ENCODE results near the gene PCBP3.

DNA sequence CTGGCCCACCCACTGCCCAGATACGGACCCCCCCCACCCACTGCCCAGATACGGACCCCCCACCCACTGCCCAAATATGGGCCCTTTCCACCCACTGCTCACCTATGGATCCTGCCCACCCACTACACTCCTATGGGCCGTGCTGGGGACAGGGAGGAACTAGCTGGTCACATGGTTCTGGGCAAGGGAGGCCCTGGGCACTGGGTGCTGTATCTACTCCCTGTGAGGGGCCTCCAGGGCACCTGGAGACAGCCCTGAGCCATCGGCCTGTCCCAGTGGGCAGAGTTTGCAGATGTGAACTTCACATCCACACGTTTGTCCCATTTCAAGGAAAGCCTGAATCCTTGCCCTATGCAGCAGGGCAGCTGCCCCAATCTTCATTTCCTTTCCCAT lies 266.6 kb downstream of the PCBP3 start:
- no peak for TF ChIP-seq CTCF (IDR thresholded peaks at IDR 0.05; ENCODE audit: borderline replicate concordance, extremely low read depth, low read length, poor library complexity, severe bottlenecking)
- TF ChIP-seq EZH2 (IDR thresholded peaks at IDR 0.05; ENCODE audit: borderline replicate concordance, low read depth, low read length, severe bottlenecking), result no peak
